Lung (tissue), 12 donors: ENCODE results near the gene ANKIB1. TPM values are rescaled to one million over a fixed set of nuclear protein-coding genes. Genes with fewer than 3 reads are reported as not detected.

Source experiments
- ATAC-seq: fragments of 200-7000 bp; cut with Tn5 transposase; one replicate; pipeline ENCODE4 v1.9.1; 2020; ENCODE audit warnings: moderate number of reproducible peaks; ENCODE audit not compliant: insufficient read depth, low FRiP score
- DNase-seq, 3 donors: peaks; one replicate each; pipeline ENCODE4 v3.0.0-alpha.2; 2013 to 2017
- H3K27ac ChIP-seq, 2 donors: one replicate each; pipeline ENCODE4 v1.5.1; 2013; ENCODE audit warnings: mild to moderate bottlenecking in 2 of 2, moderate library complexity in 2 of 2, control low read depth in 1 of 2, inconsistent platforms in 1 of 2, low read depth in 1 of 2, low read length in 1 of 2
- H3K27me3 ChIP-seq, 3 donors: one replicate each; pipeline ENCODE4 v1.5.1; 2013; ENCODE audit warnings: low read length in 2 of 3; ENCODE audit not compliant: control insufficient read depth in 3 of 3, insufficient read depth in 3 of 3
- H3K36me3 ChIP-seq, 4 donors: one replicate each; pipeline ENCODE4 v1.5.1; 2013; ENCODE audit warnings: low read length in 4 of 4, mild to moderate bottlenecking in 1 of 4, moderate library complexity in 1 of 4; ENCODE audit not compliant: control insufficient read depth in 4 of 4, insufficient read depth in 4 of 4
- H3K4me1 ChIP-seq, 5 donors: one replicate each; pipeline ENCODE4 v1.5.1; 2013; ENCODE audit warnings: low read length in 5 of 5, mild to moderate bottlenecking in 2 of 5, moderate library complexity in 1 of 5; ENCODE audit not compliant: control insufficient read depth in 5 of 5, insufficient read depth in 5 of 5
- H3K4me3 ChIP-seq: one replicate; pipeline ENCODE4 v1.5.1; 2013; ENCODE audit warnings: mild to moderate bottlenecking, control low read depth, moderate library complexity
- H3K9ac ChIP-seq, 2 donors: one replicate each; pipeline ENCODE4 v1.5.1; 2013; ENCODE audit warnings: low read length in 2 of 2, control low read depth in 1 of 2; ENCODE audit not compliant: insufficient read depth in 1 of 2
- H3K9me3 ChIP-seq, 4 donors: one replicate each; pipeline ENCODE4 v1.5.1; 2013; ENCODE audit warnings: low read length in 3 of 4, mild to moderate bottlenecking in 1 of 4, moderate library complexity in 1 of 4; ENCODE audit not compliant: control insufficient read depth in 4 of 4, insufficient read depth in 3 of 4
- CTCF ChIP-seq: IDR thresholded peaks from 2 replicates; pipeline ENCODE4 v1.5.1; 2012; ENCODE audit warnings: mild to moderate bottlenecking; ENCODE audit errors: control extremely low read depth, extremely low read depth
- WGBS, 2 donors: extraction: QIAGEN DNeasy Blood & Tissue Kit; methylation state at CpG; one replicate each; pipeline ENCODE4 v1.1.7; 2013; 5-methylcytosine and 5-hydroxymethylcytosine counted together
- polyA plus RNA-seq, 2 donors: library from polyadenylated mRNA; stranded (reverse); fragments of 200-250 nt; gene quantifications; one replicate each; pipeline ENCODE4 v1.2.1, GENCODE V29; 2013
- total RNA-seq, 2 donors: library from RNA; depleted of rRNA in 1 of 2; stranded (reverse); fragments of >200 nt in 1 of 2; gene quantifications; one replicate each; pipeline ENCODE4 v1.2.1, GENCODE V29; 2014 to 2021
- donor health status: control.
- donor health status: control.
- donor health status: Bipolar disorder and iron deficiency.
- donor health status: healthy.
- donor health status: DM: yes; HTN: yes; CAD: no.

The ANKIB1 gene
- total and polyA plus RNA-seq, 4 donors = 9.4 to 47.0 (median 23.7) TPM

GRCh38 chr7:92421676-92422435 lies 176.1 kb downstream of the ANKIB1 start:
- no peaks in the 10 kb centered on the region for H3K36me3 ChIP-seq

GRCh38 chr7:92422926-92423325 lies 177.2 kb downstream of the ANKIB1 start:
- no peak for DNase-seq
- Histone ChIP-seq H3K27me3 (peaks cover 0 to 6% (median 0%) of the 10 kb centered on the region in 3 donors), H3K4me3 (no peak overlapping the region), H3K36me3 (no peaks in the 10 kb centered on the region), H3K9me3 (no peaks in the 10 kb centered on the region), H3K9ac (no peak overlapping the region), H3K27ac (no peak overlapping the region), H3K4me1 (peaks cover 0 to 6% (median 0%) of the 10 kb centered on the region in 5 donors)
- TF ChIP-seq CTCF = no peak
- WGBS, 2 donors = 96 to 97% methylated on average over 6 of the region's 6 CpGs
- ATAC-seq = no peak

More at GRCh38 chr7:92421676-92422435, 176.1 kb downstream of the ANKIB1 start:
- TF ChIP-seq CTCF = no peak
- ATAC-seq = no peak
- peaks cover 0 to 6% (median 0%) of the 10 kb centered on the region in 3 donors for H3K27me3 ChIP-seq
- DNase-seq = peak; percentile 31 to 56 (median 46)
- no peak overlapping the region for H3K9ac ChIP-seq
- H3K4me3 ChIP-seq = no peak overlapping the region
- H3K27ac ChIP-seq = no peak overlapping the region
- 50 to 51% methylated on average over 5 of the region's 5 CpGs for WGBS, 2 donors
- H3K9me3 ChIP-seq = no peaks in the 10 kb centered on the region
- H3K4me1 ChIP-seq = peaks cover 0 to 6% (median 0%) of the 10 kb centered on the region in 5 donors

GRCh38 chr7:92423710-92424131 lies 177.9 kb downstream of the ANKIB1 start:
- Histone ChIP-seq H3K4me1 (peaks cover 0 to 6% (median 0%) of the 10 kb centered on the region in 5 donors), H3K9me3 (no peaks in the 10 kb centered on the region), H3K36me3 (no peaks in the 10 kb centered on the region), H3K27me3 (peaks cover 0 to 6% (median 0%) of the 10 kb centered on the region in 3 donors), H3K9ac (no peak overlapping the region), H3K4me3 (no peak overlapping the region), H3K27ac (no peak overlapping the region)
- ATAC-seq (no peak), DNase-seq (no peak)
- 60 to 65% methylated on average over 5 of the region's 5 CpGs for WGBS, 2 donors
- no peak for TF ChIP-seq CTCF
